ENCODE data around the gene GAPT. TPM values are rescaled to one million over a fixed set of nuclear protein-coding genes. Genes with fewer than 3 reads are reported as not detected.

Gene GAPT
- total RNA-seq, result not detected

- ChIA-PET CTCF (no interaction called here), POLR2A (interaction anchor here (0.6 kb wide), 1 partner anchor 330 kb away, joined by 3 read pairs; no protein-coding TSS in a partner anchor)
- H3K9me3 Mint-ChIP-seq (ENCODE audit: insufficient read depth), result no peaks in the 10 kb centered on the region
- no peak within 1 kb of the TSS for H3K27ac Mint-ChIP-seq
- no peak within 1 kb of the TSS for H3K4me3 Mint-ChIP-seq
- H3K27me3 Mint-ChIP-seq (ENCODE audit: low read depth), result peaks cover 6% of the 10 kb centered on the region
- H3K4me1 Mint-ChIP-seq (ENCODE audit: low read depth), result no peaks in the 10 kb centered on the region
- no peaks in the 10 kb centered on the region for H3K36me3 Mint-ChIP-seq (ENCODE audit: low read depth)
- DNase-seq (no peak), ATAC-seq (no peak)
Observed at GRCh38 chr5:58491216-58491892, at the start of gene GAPT. Gene GAPT (plus strand): TSS chr5:58491435. CDS start chr5:58494537, 3,102 bp downstream.

- Mint-ChIP-seq H3K27me3 (ENCODE audit: low read depth) (peaks cover 3% of the 10 kb centered on the region), H3K9me3 (ENCODE audit: insufficient read depth) (no peaks in the 10 kb centered on the region), H3K36me3 (ENCODE audit: low read depth) (no peaks in the 10 kb centered on the region), H3K27ac (no peak overlapping the region), H3K4me3 (no peak overlapping the region), H3K4me1 (ENCODE audit: low read depth) (no peaks in the 10 kb centered on the region)
- ATAC-seq (no peak), DNase-seq (no peak)
- ChIA-PET POLR2A (no interaction called here), CTCF (no interaction called here)
Observed at GRCh38 chr5:58444805-58445204, 46.4 kb upstream of the GAPT start.

DNA sequence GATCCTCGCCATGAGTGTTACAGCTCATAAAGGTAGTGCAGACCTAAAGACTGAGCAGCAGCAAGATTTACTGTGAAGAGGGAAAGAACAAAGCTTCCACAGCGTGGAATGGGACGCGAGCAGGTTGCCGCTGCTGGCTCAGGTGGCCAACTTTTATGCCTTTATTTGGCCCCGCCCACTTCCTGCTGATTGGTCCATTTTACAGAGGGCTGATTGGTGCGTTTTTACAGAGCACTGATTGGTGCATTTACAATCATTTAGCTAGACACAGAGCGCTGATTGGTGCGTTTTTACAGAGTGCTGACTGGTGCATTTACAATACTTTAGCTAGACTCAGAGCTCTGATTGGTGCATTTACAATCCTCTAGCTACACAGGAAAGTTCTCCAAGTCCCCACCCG lies 45.2 kb upstream of the GAPT start:
- DNase-seq (no peak), ATAC-seq (no peak)
- Mint-ChIP-seq H3K9me3 (ENCODE audit: insufficient read depth) (no peaks in the 10 kb centered on the region), H3K27me3 (ENCODE audit: low read depth) (peaks cover 3% of the 10 kb centered on the region), H3K4me1 (ENCODE audit: low read depth) (no peaks in the 10 kb centered on the region), H3K4me3 (no peak overlapping the region), H3K36me3 (ENCODE audit: low read depth) (no peaks in the 10 kb centered on the region), H3K27ac (no peak overlapping the region)
- CTCF ChIA-PET, result interaction anchor here (0.6 kb wide), 1 partner anchor 15 kb away, joined by 3 read pairs; no protein-coding TSS in a partner anchor
- POLR2A ChIA-PET, result interaction anchor here (1.4 kb wide), 1 partner anchor 13 kb away, joined by 3 read pairs; no protein-coding TSS in a partner anchor

DNA sequence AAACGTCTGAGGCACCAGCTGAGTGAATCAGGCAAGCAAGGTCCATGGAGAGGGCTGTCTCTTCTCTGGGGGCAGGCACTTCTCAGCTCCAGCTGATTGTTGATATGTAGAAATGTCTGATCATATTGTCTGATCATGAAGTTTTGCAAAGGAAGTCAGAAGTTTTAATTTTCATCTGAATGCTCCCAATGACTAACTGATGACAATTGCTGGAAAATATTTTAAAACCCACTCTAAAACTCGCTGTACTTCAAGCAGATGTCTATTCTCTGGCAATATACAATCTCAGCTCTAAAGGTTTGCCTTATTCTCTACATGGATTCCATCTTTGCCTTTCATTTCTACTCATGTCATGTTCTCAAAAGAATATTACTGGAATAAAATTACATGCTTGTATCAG lies 44.0 kb upstream of the GAPT start:
- Mint-ChIP-seq H3K27me3 (ENCODE audit: low read depth) (peaks cover 3% of the 10 kb centered on the region), H3K36me3 (ENCODE audit: low read depth) (no peaks in the 10 kb centered on the region), H3K27ac (no peak overlapping the region), H3K4me3 (no peak overlapping the region), H3K4me1 (ENCODE audit: low read depth) (no peaks in the 10 kb centered on the region), H3K9me3 (ENCODE audit: insufficient read depth) (no peaks in the 10 kb centered on the region)
- DNase-seq (no peak), ATAC-seq (no peak)
- POLR2A ChIA-PET, result no interaction called here
- CTCF ChIA-PET, result interaction anchor here (1.1 to 3.0 kb wide), 3 partner anchors 9 to 1149 kb away, joined by 4 to 11 read pairs (median 5); no protein-coding TSS in a partner anchor

DNA sequence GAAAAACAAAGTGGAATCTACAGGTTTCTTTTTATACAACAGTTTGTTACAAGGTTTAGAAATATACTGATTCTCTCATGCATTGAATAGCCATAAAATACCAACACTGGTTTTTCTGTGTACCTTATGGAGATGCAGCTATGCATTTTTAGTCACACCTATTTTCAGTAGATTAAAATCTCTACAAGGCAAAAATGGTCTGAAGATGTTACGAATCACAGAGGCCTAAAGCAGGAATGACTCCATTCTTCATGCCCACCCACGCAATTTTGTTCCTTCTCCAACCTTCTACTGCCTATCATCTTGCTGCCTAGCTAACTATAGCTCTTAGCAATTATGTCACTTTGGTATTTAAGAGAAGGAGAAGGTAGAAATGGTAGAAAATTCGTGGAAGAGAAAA lies 41.2 kb upstream of the GAPT start:
- Mint-ChIP-seq H3K4me1 (ENCODE audit: low read depth) (no peaks in the 10 kb centered on the region), H3K27ac (no peak overlapping the region), H3K27me3 (ENCODE audit: low read depth) (no peaks in the 10 kb centered on the region), H3K4me3 (no peak overlapping the region), H3K9me3 (ENCODE audit: insufficient read depth) (no peaks in the 10 kb centered on the region), H3K36me3 (ENCODE audit: low read depth) (no peaks in the 10 kb centered on the region)
- ChIA-PET POLR2A (no interaction called here), CTCF (no interaction called here)
- ATAC-seq, result no peak
- DNase-seq, result no peak

DNA sequence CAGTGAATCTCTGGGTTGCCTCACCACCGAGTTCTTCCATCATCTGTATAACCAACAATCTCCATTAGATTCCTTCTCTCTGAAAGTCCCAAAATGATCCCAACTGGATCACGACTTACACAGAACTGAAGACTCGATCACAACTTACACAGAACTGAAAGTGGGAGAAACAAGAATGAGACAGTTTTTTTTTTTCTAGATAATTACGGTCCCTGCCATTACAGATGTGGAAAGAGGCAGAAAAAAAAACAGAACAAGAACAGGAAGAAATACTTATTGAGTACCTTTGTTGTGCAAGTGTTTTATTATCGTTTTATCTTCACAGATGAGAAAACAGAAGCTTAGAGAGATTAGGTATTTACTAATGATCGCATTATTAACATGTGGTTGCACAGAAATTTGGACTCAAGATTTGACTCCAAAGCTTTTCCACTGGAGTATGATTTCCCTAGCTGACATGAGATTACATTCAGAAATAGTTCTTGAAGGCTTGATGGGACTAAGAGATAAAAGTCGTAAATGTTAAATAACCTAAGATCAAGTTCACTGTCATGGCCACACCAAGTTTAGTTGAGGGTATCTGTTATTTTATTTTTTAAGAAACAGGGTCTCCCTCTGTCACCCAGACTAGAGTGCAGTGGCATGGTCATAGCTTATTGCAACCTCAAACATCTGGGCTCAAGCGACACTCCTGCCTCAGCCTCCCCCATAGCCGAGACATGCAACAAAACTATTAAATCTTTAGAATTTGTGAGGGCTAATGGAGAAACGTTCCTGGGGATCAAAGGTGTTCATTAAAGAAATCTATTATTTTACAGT lies 40.2 kb upstream of the GAPT start:
- ATAC-seq (no peak), DNase-seq (no peak)
- ChIA-PET CTCF (interaction anchor here (1.7 kb wide), 1 partner anchor 10 kb away, joined by 5 read pairs; no protein-coding TSS in a partner anchor), POLR2A (no interaction called here)
- H3K27ac Mint-ChIP-seq, result no peak overlapping the region
- H3K9me3 Mint-ChIP-seq (ENCODE audit: insufficient read depth), result no peaks in the 10 kb centered on the region
- no peaks in the 10 kb centered on the region for H3K4me1 Mint-ChIP-seq (ENCODE audit: low read depth)
- H3K27me3 Mint-ChIP-seq (ENCODE audit: low read depth), result no peaks in the 10 kb centered on the region
- H3K4me3 Mint-ChIP-seq, result no peak overlapping the region
- no peaks in the 10 kb centered on the region for H3K36me3 Mint-ChIP-seq (ENCODE audit: low read depth)

- Mint-ChIP-seq H3K9me3 (ENCODE audit: insufficient read depth) (no peaks in the 10 kb centered on the region), H3K27ac (no peak overlapping the region), H3K4me1 (ENCODE audit: low read depth) (no peaks in the 10 kb centered on the region), H3K36me3 (ENCODE audit: low read depth) (no peaks in the 10 kb centered on the region), H3K27me3 (ENCODE audit: low read depth) (peaks cover 2% of the 10 kb centered on the region), H3K4me3 (no peak overlapping the region)
- no peak for ATAC-seq
- no peak for DNase-seq
- POLR2A ChIA-PET, result no interaction called here
- CTCF ChIA-PET, result interaction anchor here (1.7 kb wide), 1 partner anchor 9 kb away, joined by 5 read pairs; no protein-coding TSS in a partner anchor
Observed at GRCh38 chr5:58451732-58452565, 39.3 kb upstream of the GAPT start.

- Mint-ChIP-seq H3K4me1 (ENCODE audit: low read depth) (no peaks in the 10 kb centered on the region), H3K27ac (no peak overlapping the region), H3K36me3 (ENCODE audit: low read depth) (no peaks in the 10 kb centered on the region), H3K27me3 (ENCODE audit: low read depth) (peaks cover 8% of the 10 kb centered on the region), H3K4me3 (no peak overlapping the region), H3K9me3 (ENCODE audit: insufficient read depth) (no peaks in the 10 kb centered on the region)
- no peak for DNase-seq
- ChIA-PET POLR2A (no interaction called here), CTCF (no interaction called here)
- no peak for ATAC-seq
Observed at GRCh38 chr5:58452566-58453258, 38.5 kb upstream of the GAPT start.

DNA sequence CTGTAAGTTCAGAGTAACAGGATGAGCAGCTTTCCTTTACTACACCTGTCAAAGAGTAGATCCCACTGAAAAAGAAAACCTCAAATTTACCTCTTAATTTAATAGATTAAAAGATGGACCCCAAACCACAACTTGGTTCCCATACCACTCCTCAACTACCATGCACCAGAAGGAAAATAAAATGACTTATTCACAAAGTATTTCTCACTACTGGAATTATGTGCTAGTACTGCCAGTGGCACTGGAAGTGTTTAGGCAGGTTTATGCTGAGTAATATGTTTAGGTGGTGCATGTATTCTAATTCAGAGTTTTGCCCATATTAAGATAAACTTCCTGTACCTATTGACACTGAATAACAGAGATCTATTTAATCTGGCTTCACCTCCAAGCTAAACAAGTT lies 37.9 kb upstream of the GAPT start:
- no peak for ATAC-seq
- DNase-seq, result no peak

DNA sequence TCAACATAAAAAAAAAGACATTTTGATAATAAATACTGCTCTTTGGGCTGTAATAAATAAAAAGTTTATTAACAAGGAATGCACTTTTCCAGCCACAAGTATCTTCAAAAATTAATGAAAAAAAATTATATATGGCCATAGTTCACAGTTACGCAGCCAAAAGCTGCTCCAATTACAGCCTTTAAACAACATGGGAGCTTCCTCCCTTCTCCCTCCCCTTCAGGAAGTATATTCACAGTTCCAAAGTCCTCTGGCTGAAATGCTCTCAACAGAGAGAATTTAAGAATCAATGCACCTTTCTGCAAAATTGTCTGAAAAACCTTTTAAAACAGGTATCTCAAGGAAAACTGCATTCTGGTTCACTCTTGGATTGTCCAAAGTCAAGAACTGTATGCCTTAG lies 37.2 kb upstream of the GAPT start:
- peaks cover 18% of the 10 kb centered on the region for H3K27me3 Mint-ChIP-seq (ENCODE audit: low read depth)
- no peaks in the 10 kb centered on the region for H3K9me3 Mint-ChIP-seq (ENCODE audit: insufficient read depth)
- no peak for ATAC-seq
- H3K27ac Mint-ChIP-seq, result no peak overlapping the region
- POLR2A ChIA-PET, result no interaction called here
- CTCF ChIA-PET, result no interaction called here
- H3K36me3 Mint-ChIP-seq (ENCODE audit: low read depth), result no peaks in the 10 kb centered on the region
- no peak overlapping the region for H3K4me3 Mint-ChIP-seq
- H3K4me1 Mint-ChIP-seq (ENCODE audit: low read depth), result peaks cover 3% of the 10 kb centered on the region
- DNase-seq, result no peak

More for the DNA sequence above, 37.9 kb upstream of the GAPT start:
- Mint-ChIP-seq H3K27ac (no peak overlapping the region), H3K36me3 (ENCODE audit: low read depth) (no peaks in the 10 kb centered on the region), H3K9me3 (ENCODE audit: insufficient read depth) (no peaks in the 10 kb centered on the region), H3K4me1 (ENCODE audit: low read depth) (no peaks in the 10 kb centered on the region), H3K27me3 (ENCODE audit: low read depth) (peaks cover 13% of the 10 kb centered on the region), H3K4me3 (no peak overlapping the region)
- POLR2A ChIA-PET, result no interaction called here
- CTCF ChIA-PET, result no interaction called here

- ChIA-PET POLR2A (no interaction called here), CTCF (interaction anchor here (1.4 to 1.6 kb wide), 2 partner anchors 8 to 675 kb away, joined by 3 to 4 read pairs; no protein-coding TSS in a partner anchor)
- H3K27ac Mint-ChIP-seq, result no peak overlapping the region
- no peak overlapping the region for H3K4me3 Mint-ChIP-seq
- H3K4me1 Mint-ChIP-seq (ENCODE audit: low read depth), result peaks cover 9% of the 10 kb centered on the region
- ATAC-seq (no peak), DNase-seq (no peak)
- H3K9me3 Mint-ChIP-seq (ENCODE audit: insufficient read depth), result no peaks in the 10 kb centered on the region
- no peaks in the 10 kb centered on the region for H3K36me3 Mint-ChIP-seq (ENCODE audit: low read depth)
- H3K27me3 Mint-ChIP-seq (ENCODE audit: low read depth), result peaks cover 24% of the 10 kb centered on the region
Observed at GRCh38 chr5:58455066-58455465, 36.2 kb upstream of the GAPT start.
